Astrocyte of the spinal cord (primary cell): ENCODE data around the gene APBA3.

Experiments used
- DNase-seq: peaks from one replicate; pipeline ENCODE4 v3.0.0; 2011; ENCODE audit warnings: low read depth, low spot score
- H3K4me3 ChIP-seq: 2 replicates; pipeline ENCODE4 v1.5.1; 2011; ENCODE audit warnings: low read depth, mild to moderate bottlenecking, low read length, moderate library complexity
- CTCF ChIP-seq: IDR thresholded peaks from 2 replicates; pipeline ENCODE4 v1.5.1; 2012; ENCODE audit warnings: low read depth, mild to moderate bottlenecking, low read length, inconsistent platforms
- in situ Hi-C: cut with HindIII; loops from 2 replicates; pipeline ENCODE4 v1.10.0; 2017; ENCODE audit warnings: low sequenced_read_pairs

The APBA3 gene

GRCh38 chr19:3771000-3771905 is 9.8 kb upstream of the APBA3 start:
- H3K4me3 ChIP-seq = no peak overlapping the region
- TF ChIP-seq CTCF = no peak
- no peak for DNase-seq
- in situ Hi-C loops = no loop called here

- no peak overlapping the region for H3K4me3 ChIP-seq
- DNase-seq = no peak
- in situ Hi-C loops = no loop called here
- no peak for TF ChIP-seq CTCF
Measured at GRCh38 chr19:3770136-3770999, 8.9 kb upstream of the APBA3 start.

GRCh38 chr19:3769494-3769893 is 8.0 kb upstream of the APBA3 start:
- TF ChIP-seq CTCF = no peak
- H3K4me3 ChIP-seq = no peak overlapping the region
- no peak for DNase-seq
- in situ Hi-C loops = no loop called here

GRCh38 chr19:3768748-3769099 is 7.2 kb upstream of the APBA3 start:
- no peak for TF ChIP-seq CTCF
- no peak for DNase-seq
- H3K4me3 ChIP-seq = no peak overlapping the region
- in situ Hi-C loops = no loop called here

DNA sequence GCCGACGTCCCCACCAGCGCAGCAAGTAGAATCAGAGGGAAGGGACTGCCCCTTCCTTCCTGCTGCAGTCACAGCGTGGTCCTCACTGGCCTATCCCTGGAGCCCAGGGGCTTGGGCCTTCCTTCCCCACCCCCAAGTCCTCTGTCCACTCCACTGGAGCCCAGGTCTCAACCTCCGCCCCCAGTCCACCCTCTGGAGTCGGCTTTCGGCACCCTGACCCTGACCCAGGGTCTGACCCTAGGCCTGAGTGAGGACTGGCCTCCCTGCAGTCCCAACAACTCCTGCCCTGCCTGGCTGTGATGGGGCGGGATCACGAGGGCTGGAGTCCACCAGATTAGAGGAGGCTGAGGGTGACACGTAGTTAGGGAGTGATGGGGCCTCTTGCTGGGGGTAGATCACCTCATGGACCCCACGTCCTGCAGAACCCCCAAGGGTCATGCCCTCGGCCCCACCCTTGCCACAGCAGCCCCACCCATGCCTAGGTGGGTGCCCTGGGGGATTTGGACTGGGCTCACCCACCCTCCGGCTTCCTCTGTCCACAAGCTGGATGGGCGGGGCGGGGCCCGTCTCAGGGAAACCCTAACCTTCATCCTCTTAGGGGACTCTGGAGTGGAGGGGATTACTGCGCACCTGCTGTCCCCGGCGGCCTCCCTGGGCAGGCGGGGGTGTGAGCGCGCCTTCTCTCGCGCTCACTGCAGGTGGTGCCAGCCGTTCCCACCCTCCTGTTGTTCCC is 6.7 kb upstream of the APBA3 start:
- TF ChIP-seq CTCF = no peak
- no peak for DNase-seq
- H3K4me3 ChIP-seq = no peak overlapping the region
- in situ Hi-C loops = no loop called here

DNA sequence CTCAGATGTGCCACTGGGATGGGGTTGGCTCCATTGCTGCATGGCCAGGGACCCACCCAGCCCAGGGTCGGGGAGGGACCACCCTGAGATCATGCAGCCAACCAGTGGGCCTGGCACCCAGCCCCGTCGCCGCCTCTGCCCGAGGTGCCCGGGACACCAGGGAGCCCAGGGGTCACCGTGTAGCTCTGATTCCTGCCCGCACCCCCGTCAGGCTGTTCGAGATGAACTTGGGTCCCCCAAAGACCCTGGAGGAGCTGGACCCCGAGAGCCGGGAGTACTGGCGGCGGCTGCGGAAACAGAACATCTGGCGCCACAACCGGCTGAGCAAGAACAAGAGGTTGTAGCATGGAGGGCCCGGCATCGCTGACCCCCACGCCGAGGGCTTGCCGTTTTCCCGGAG is 5.6 kb upstream of the APBA3 start:
- TF ChIP-seq CTCF = no peak
- DNase-seq = no peak
- no peak overlapping the region for H3K4me3 ChIP-seq
- in situ Hi-C loops = no loop called here
